GM23248 (cell line): Measurements from ENCODE around the gene ARHGEF12. TPM values are rescaled to one million over a fixed set of nuclear protein-coding genes. Genes with fewer than 3 reads are reported as not detected.

ENCODE experiments used
- DNase-seq: peaks from one replicate; pipeline ENCODE4 v3.0.0-alpha.2; 2015
- H2AFZ ChIP-seq: fragments of 200-600 bp; sonication (generic); 2 replicates; pipeline ENCODE4 v1.6.1; 2016; ENCODE audit warnings: antibody characterized with exemption
- H3F3A ChIP-seq: fragments of 200-600 bp; sonication (generic); 2 replicates; pipeline ENCODE4 v1.6.1; 2016; ENCODE audit warnings: mild to moderate bottlenecking, antibody characterized with exemption, mixed run types; ENCODE audit not compliant: insufficient read depth
- H3K27ac ChIP-seq: fragments of 200-600 bp; sonication (generic); 2 replicates; pipeline ENCODE4 v1.5.1; 2016; ENCODE audit warnings: mild to moderate bottlenecking
- H3K27me3 ChIP-seq: fragments of 200-600 bp; sonication (generic); replicated peaks from 2 replicates; pipeline ENCODE4 v1.6.1; 2016; ENCODE audit warnings: mild to moderate bottlenecking; ENCODE audit not compliant: insufficient read depth
- H3K36me3 ChIP-seq: fragments of 200-600 bp; sonication (generic); 2 replicates; pipeline ENCODE4 v1.6.1; 2016; ENCODE audit warnings: low read depth, mild to moderate bottlenecking
- H3K4me1 ChIP-seq: fragments of 200-600 bp; sonication (generic); 2 replicates; pipeline ENCODE4 v1.6.1; 2016; ENCODE audit warnings: mild to moderate bottlenecking; ENCODE audit not compliant: insufficient read depth
- H3K4me2 ChIP-seq: fragments of 200-600 bp; sonication (generic); one replicate; pipeline ENCODE4 v1.6.1; 2016; ENCODE audit warnings: mild to moderate bottlenecking; ENCODE audit not compliant: unreplicated experiment
- H3K4me3 ChIP-seq: fragments of 200-600 bp; sonication (generic); 2 replicates; pipeline ENCODE4 v1.5.1; 2016; ENCODE audit warnings: mild to moderate bottlenecking
- H3K79me2 ChIP-seq: fragments of 200-600 bp; sonication (generic); 2 replicates; pipeline ENCODE4 v1.6.1; 2016; ENCODE audit warnings: mild to moderate bottlenecking; ENCODE audit not compliant: insufficient read depth
- H3K9ac ChIP-seq: fragments of 200-600 bp; sonication (generic); 2 replicates; pipeline ENCODE4 v1.6.1; 2016; ENCODE audit warnings: mild to moderate bottlenecking
- H3K9me2 ChIP-seq: fragments of 200-600 bp; sonication (generic); 2 replicates; pipeline ENCODE4 v1.6.1; 2016; ENCODE audit warnings: mixed run types, mild to moderate bottlenecking, moderate library complexity; ENCODE audit not compliant: insufficient read depth
- H3K9me3 ChIP-seq: fragments of 200-600 bp; sonication (generic); one replicate; pipeline ENCODE4 v1.6.1; 2017; ENCODE audit warnings: low read depth
- H4K20me1 ChIP-seq: fragments of 200-600 bp; sonication (generic); 2 replicates; pipeline ENCODE4 v1.6.0; 2016; ENCODE audit not compliant: insufficient read depth
- EZH2 ChIP-seq: fragments of 200-600 bp; sonication (generic); IDR thresholded peaks from 2 replicates; pipeline ENCODE4 v1.6.1; 2018; ENCODE audit warnings: antibody characterized with exemption, mild to moderate bottlenecking; ENCODE audit not compliant: insufficient read depth, poor library complexity, severe bottlenecking
- EZH2phosphoT487 ChIP-seq: fragments of 200-600 bp; sonication (generic); IDR thresholded peaks from 2 replicates; pipeline ENCODE4 v1.6.1; 2018; ENCODE audit warnings: antibody characterized with exemption, moderate library complexity, mild to moderate bottlenecking, low read depth; ENCODE audit not compliant: insufficient read depth
- WGBS, 2 experiments: methylation state at CpG; one replicate each; pipeline ENCODE4 v1.1.6; 2015 to 2017; ENCODE audit warnings: low lambda C conversion rate in 2 of 2, low coverage in 1 of 2; ENCODE audit errors: missing lambda C conversion rate in 2 of 2; 5-methylcytosine and 5-hydroxymethylcytosine counted together
- in situ Hi-C: fragments of 300-500 bp; cut with MboI; formaldehyde crosslinking; loops from 2 replicates; pipeline ENCODE4 v1.15.0; 2020
- polyA plus RNA-seq: library from polyadenylated mRNA; unstranded; fragments of >200 nt; fragmentation: Nextera tagmentation; extraction: Ambion mirVana; gene quantifications from 2 replicates; pipeline ENCODE4 v1.2.1, GENCODE V29; 2016
- total RNA-seq: library from RNA; depleted of rRNA; stranded (reverse); fragments of >200 nt; shearing (Covaris generic); gene quantifications from 2 replicates; pipeline ENCODE4 v1.2.3, GENCODE V29; 2014

ARHGEF12 gene
- total and polyA plus RNA-seq, 2 experiments from 2014 or later: 20.4 to 52.7 TPM

DNA sequence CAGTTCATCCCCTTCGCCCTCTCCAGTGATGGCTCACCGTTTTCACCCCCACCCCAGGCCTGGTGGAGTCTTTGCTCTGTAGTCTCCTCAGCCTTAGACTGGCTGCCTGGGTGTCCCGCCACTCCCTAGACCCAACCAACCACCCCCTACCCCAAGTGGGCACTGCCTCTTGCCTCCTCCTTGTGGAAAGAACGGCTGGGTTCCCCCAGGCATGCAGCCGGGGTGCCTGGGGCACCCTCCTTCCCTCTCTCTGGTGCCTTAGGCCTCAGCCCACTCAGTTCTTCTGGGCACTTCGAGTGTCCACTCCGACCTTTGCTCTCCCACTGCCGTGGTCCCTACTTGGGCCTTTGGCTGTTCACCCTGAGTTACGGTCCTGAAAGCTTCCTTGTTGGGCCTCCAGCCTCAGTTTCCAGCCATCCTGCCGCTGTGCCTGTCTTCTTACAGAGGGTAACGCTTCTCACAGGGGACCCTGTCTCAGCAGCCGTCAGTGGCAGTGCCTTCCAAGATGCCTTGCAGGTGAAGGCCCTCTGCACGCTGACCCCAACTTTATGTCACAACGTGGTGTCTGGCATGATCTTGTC is 178.4 kb downstream of the ARHGEF12 start:
- Histone ChIP-seq H4K20me1 (no peaks in the 10 kb centered on the region), H3K36me3 (no peaks in the 10 kb centered on the region), H3K4me2 (no peak overlapping the region), H3K9ac (no peak overlapping the region), H3K27ac (no peak overlapping the region), H3K27me3 (peaks cover 8% of the 10 kb centered on the region), H3F3A (no peaks in the 10 kb centered on the region), H3K9me2 (no peaks in the 10 kb centered on the region), H3K4me3 (no peak overlapping the region), H2AFZ (no peak overlapping the region), H3K79me2 (no peaks in the 10 kb centered on the region), H3K4me1 (no peaks in the 10 kb centered on the region), H3K9me3 (no peaks in the 10 kb centered on the region)
- 67% methylated on average over 14 of the region's 14 CpGs for WGBS, 2 experiments
- TF ChIP-seq EZH2phosphoT487 (no peak), EZH2 (no peak)
- in situ Hi-C loops: loop anchor here (25.0 kb wide), 1 partner anchor 598 kb away; the partner anchor contains the start of gene TECTA
- no peak for DNase-seq

DNA sequence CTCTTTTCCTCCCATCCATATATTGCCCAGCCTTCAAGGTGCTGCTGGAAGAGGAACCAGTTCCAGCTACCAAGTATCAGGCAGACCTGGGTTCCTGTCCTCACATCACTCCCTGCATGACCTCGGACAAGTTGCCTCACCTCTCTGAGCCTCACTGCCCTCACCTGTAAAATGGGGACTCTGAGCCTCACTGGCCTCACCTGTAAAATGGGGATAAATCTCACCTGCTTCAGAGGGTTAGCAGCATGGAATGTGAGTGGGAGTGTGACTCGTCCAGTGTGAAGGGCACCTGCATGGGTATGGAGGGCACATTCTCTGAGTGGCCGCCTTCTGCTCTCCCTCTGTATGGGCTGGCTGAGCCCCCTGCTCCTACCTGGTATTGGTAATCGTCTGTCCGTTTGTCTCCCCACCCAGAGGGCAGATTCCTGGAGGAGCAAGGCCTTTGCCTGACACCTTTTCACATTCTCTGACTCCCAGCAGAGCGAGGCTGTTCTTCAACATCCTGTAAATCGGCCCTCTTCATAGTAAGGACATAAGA is 179.0 kb downstream of the ARHGEF12 start:
- no peak overlapping the region for H3K4me3 ChIP-seq
- in situ Hi-C loops: loop anchor here (25.0 kb wide), 1 partner anchor 597 kb away; the partner anchor contains the start of gene TECTA

DNA sequence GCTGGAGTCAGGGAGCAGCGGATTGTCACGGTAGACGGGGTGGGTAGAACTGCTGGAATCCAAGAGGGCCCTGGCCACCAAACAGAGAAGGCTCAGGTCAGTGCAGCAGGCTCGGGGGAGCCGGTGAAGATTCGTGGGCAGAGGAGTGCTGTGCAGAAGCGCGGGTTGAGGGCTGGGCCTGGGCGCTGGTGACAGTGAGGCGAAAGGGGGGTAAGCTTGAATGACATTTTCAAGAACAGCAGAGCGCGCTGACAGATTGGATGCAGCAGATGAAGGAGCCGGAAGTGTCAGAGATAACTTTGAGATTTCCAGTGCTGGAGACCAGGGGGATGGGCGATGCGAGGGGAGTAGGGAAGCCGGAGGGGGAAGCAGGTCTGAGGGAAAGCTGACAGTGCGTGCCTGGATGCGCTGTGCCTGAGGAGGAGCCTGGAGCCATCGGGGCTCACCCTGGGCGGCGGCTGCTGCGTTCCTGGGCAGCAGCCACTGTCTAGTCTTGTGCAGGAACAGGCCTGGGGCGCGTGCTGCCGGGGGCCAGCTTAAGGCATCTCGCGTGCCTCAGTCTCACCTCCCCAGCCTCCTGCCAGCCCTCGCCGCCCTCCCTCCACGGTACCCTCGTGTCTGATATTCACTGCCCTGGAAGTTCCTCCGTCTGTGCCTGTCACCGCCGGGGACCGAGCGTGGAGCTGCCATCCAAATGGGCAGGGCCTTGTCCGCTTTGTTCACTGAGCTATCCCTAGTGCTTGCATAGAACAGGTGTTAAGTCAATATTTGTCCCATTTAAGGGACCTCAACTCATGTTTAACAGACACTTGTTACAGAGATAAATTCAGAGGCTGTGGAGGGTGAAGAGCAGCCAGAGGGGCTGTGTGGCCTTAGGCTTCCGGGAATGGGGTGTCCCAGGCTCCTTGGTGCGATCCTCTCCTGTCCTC is 180.5 kb downstream of the ARHGEF12 start:
- in situ Hi-C loops: loop anchor here (25.0 kb wide), 1 partner anchor 596 kb away; the partner anchor contains the start of gene TECTA
- Histone ChIP-seq H3K79me2 (no peaks in the 10 kb centered on the region), H3K4me3 (no peak overlapping the region), H3K36me3 (no peaks in the 10 kb centered on the region), H3K4me2 (no peak overlapping the region), H3K9me2 (no peaks in the 10 kb centered on the region), H3K9ac (no peak overlapping the region), H3K4me1 (no peaks in the 10 kb centered on the region), H4K20me1 (no peaks in the 10 kb centered on the region), H3K27me3 (peaks cover 11% of the 10 kb centered on the region), H3K27ac (no peak overlapping the region), H3K9me3 (no peaks in the 10 kb centered on the region), H2AFZ (no peak overlapping the region), H3F3A (no peaks in the 10 kb centered on the region)
- no peak for TF ChIP-seq EZH2
- no peak for TF ChIP-seq EZH2phosphoT487
- DNase-seq: peak; percentile 40
- 22 to 25% methylated on average over 36 to 39 of the region's 39 CpGs for WGBS, 2 experiments

More for the DNA sequence above, 179.0 kb downstream of the ARHGEF12 start:
- WGBS, 2 experiments: 67 to 71% methylated on average over 7 of the region's 7 CpGs
- Histone ChIP-seq H3K9me2 (no peaks in the 10 kb centered on the region), H2AFZ (no peak overlapping the region), H3K4me2 (no peak overlapping the region), H3K79me2 (no peaks in the 10 kb centered on the region), H3K27ac (no peak overlapping the region), H3K9me3 (no peaks in the 10 kb centered on the region), H3K36me3 (no peaks in the 10 kb centered on the region), H3K4me1 (no peaks in the 10 kb centered on the region), H3K27me3 (peaks cover 8% of the 10 kb centered on the region), H3F3A (no peaks in the 10 kb centered on the region), H4K20me1 (no peaks in the 10 kb centered on the region), H3K9ac (no peak overlapping the region)
- TF ChIP-seq EZH2phosphoT487 (no peak), EZH2 (no peak)
- no peak for DNase-seq

DNA sequence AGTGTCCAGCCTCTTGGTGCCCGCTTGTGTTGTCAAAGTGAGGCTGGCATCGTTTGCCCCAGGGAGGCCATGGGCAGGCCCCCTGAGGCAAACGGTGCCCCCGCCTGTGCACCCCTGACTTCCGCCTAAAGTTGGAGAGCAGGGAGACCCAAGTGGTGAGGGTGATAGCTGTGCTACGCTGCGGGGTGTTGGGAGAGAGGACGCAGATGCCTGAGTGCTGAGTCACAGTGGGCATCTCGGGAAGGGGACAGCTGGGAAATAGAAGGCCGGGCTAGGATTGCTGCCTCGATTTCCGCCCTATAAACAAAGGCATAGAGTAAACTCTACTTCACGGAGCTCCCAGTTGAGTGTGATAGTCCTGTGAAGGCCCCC is 181.2 kb downstream of the ARHGEF12 start:
- no peak for DNase-seq
- H3K4me1 ChIP-seq: no peaks in the 10 kb centered on the region
- H3K9me2 ChIP-seq: no peaks in the 10 kb centered on the region
- H2AFZ ChIP-seq: no peak overlapping the region
- H3K27me3 ChIP-seq: peaks cover 11% of the 10 kb centered on the region
- H3K79me2 ChIP-seq: no peaks in the 10 kb centered on the region
- H3K36me3 ChIP-seq: no peaks in the 10 kb centered on the region
- no peak overlapping the region for H3K4me3 ChIP-seq
- H4K20me1 ChIP-seq: no peaks in the 10 kb centered on the region
- H3K27ac ChIP-seq: no peak overlapping the region
- WGBS, 2 experiments: 65 to 74% methylated on average over 13 of the region's 13 CpGs
- no peaks in the 10 kb centered on the region for H3F3A ChIP-seq
- H3K9ac ChIP-seq: no peak overlapping the region
- TF ChIP-seq EZH2 (no peak), EZH2phosphoT487 (no peak)
- H3K9me3 ChIP-seq: no peaks in the 10 kb centered on the region
- in situ Hi-C loops: loop anchor here (25.0 kb wide), 1 partner anchor 595 kb away; the partner anchor contains the start of gene TECTA
- no peak overlapping the region for H3K4me2 ChIP-seq
